OCI-LY3 (cell line): Measurements from ENCODE around the gene SBK1.

Source experiments
- H2AFZ ChIP-seq: fragments of 200-600, 300-600 bp; shearing (Covaris generic); 2 replicates; pipeline ENCODE4 v1.6.0; 2014; ENCODE audit warnings: antibody characterized with exemption, low read depth, low read length
- H3K27ac ChIP-seq: fragments of 200-600, 300-600 bp; sonication (generic); 2 replicates; pipeline ENCODE4 v1.5.1; 2014; ENCODE audit warnings: mild to moderate bottlenecking, low read length, moderate library complexity, mixed read lengths
- H3K27me3 ChIP-seq: fragments of 200-600, 300-600 bp; sonication (generic); 2 replicates; pipeline ENCODE4 v1.6.1; 2014; ENCODE audit warnings: low read depth, low read length, mixed read lengths
- H3K36me3 ChIP-seq: fragments of 200-600, 300-600 bp; sonication (generic); replicated peaks from 2 replicates; pipeline ENCODE3; 2014; ENCODE audit warnings: low read depth, low read length, mixed read lengths
- H3K4me1 ChIP-seq: fragments of 300-600, 200-600 bp; sonication (generic); 2 replicates; pipeline ENCODE4 v1.6.1; 2014; ENCODE audit warnings: low read length, mixed read lengths
- H3K4me2 ChIP-seq: fragments of 200-600, 300-600 bp; sonication (generic); 2 replicates; pipeline ENCODE4 v1.6.1; 2014; ENCODE audit warnings: low read length, mixed read lengths
- H3K4me3 ChIP-seq: fragments of 300-600, 200-600 bp; sonication (generic); 2 replicates; pipeline ENCODE4 v1.5.1; 2014; ENCODE audit warnings: antibody characterized with exemption, mild to moderate bottlenecking, low read length, moderate library complexity
- H3K79me2 ChIP-seq: fragments of 300-600, 200-600 bp; shearing (Covaris generic); 2 replicates; pipeline ENCODE4 v1.6.1; 2014; ENCODE audit warnings: mild to moderate bottlenecking, low read length, mixed read lengths
- H3K9ac ChIP-seq: fragments of 300-600, 200-600 bp; shearing (Covaris generic); 2 replicates; pipeline ENCODE4 v1.6.0; 2014; ENCODE audit warnings: mild to moderate bottlenecking, low read length, moderate library complexity
- H3K9me3 ChIP-seq: fragments of 200-600, 300-600 bp; shearing (Covaris generic); 2 replicates; pipeline ENCODE4 v1.6.1; 2014; ENCODE audit warnings: low read length, mixed read lengths; ENCODE audit not compliant: insufficient read depth
- H4K20me1 ChIP-seq: fragments of 200-600, 300-600 bp; sonication (generic); 2 replicates; pipeline ENCODE4 v1.6.1; 2016; ENCODE audit warnings: low read length, mixed read lengths; ENCODE audit not compliant: insufficient read depth
- EZH2phosphoT487 ChIP-seq: fragments of 200-600 bp; shearing (Covaris generic); IDR thresholded peaks from 2 replicates; pipeline ENCODE4 v1.6.1; 2018; ENCODE audit warnings: antibody characterized with exemption, mixed run types, low read depth
- TF ChIP-seq, protein P1 (sequence below): fragments of 200-600, 300-600 bp; sonication (generic); IDR thresholded peaks from 2 replicates; pipeline ENCODE4 v1.5.1; 2014; ENCODE audit warnings: antibody characterized with exemption, low read length, low read depth

The SBK1 gene

DNA sequence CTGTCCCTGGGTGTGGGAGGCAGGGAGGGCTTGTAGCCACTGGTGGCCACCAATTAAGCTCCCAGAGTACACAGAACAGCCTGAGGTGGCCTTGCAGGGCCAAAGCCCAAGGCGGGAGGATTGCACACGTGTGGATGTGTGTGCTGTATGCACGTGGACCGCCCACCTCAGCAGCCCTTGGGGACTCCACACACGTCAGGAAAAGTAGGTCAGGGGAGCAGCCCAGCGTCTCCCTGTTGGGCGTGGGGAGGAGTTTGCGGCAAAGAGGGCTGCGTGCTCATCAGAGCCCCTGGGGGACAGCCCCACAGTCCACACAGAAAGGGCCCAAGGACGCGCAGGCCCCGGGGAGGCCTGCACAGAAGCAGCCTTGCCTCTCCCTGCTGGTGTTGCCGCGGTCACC, 19.6 kb downstream of the SBK1 start:
- Histone ChIP-seq H4K20me1 (no peaks in the 10 kb centered on the region), H3K9me3 (no peaks in the 10 kb centered on the region), H3K79me2 (no peaks in the 10 kb centered on the region), H3K27me3 (no peaks in the 10 kb centered on the region), H3K4me3 (no peak overlapping the region), H3K27ac (no peak overlapping the region), H3K4me2 (no peak overlapping the region), H3K9ac (no peak overlapping the region), H3K4me1 (no peaks in the 10 kb centered on the region; the same call in 1 of the 2 replicates), H2AFZ (no peak overlapping the region), H3K36me3 (no peaks in the 10 kb centered on the region)
- no peak for TF ChIP-seq EZH2phosphoT487
- TF ChIP-seq, protein P1, sequence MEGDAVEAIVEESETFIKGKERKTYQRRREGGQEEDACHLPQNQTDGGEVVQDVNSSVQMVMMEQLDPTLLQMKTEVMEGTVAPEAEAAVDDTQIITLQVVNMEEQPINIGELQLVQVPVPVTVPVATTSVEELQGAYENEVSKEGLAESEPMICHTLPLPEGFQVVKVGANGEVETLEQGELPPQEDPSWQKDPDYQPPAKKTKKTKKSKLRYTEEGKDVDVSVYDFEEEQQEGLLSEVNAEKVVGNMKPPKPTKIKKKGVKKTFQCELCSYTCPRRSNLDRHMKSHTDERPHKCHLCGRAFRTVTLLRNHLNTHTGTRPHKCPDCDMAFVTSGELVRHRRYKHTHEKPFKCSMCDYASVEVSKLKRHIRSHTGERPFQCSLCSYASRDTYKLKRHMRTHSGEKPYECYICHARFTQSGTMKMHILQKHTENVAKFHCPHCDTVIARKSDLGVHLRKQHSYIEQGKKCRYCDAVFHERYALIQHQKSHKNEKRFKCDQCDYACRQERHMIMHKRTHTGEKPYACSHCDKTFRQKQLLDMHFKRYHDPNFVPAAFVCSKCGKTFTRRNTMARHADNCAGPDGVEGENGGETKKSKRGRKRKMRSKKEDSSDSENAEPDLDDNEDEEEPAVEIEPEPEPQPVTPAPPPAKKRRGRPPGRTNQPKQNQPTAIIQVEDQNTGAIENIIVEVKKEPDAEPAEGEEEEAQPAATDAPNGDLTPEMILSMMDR = no peak

DNA sequence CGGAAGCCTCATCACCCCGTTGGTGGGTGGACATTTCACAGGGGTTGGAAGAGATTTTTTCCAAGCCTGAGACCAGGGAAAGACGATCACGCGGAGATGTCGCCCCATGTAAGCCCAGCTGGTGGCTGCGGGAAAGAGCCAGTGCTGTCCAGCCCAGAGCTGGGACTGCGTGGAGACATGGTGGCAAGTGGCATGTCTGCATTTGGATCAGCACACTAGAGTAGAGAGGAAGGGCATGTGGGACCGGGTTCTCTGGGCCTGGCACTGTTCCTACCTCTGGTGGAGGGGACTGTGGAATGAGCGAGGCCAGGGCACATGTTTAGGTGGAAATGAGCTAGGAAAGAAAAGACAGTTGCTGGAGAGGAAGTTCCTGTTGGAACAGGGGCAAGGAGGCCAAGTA, 20.0 kb downstream of the SBK1 start:
- H3K36me3 ChIP-seq = no peaks in the 10 kb centered on the region

GRCh38 chr16:28313587-28313986, 21.3 kb downstream of the SBK1 start:
- no peaks in the 10 kb centered on the region for H3K27me3 ChIP-seq
- no peaks in the 10 kb centered on the region for H3K36me3 ChIP-seq
- no peaks in the 10 kb centered on the region; the same call in 1 of the 2 replicates for H3K4me1 ChIP-seq
- H3K9me3 ChIP-seq = no peaks in the 10 kb centered on the region
- no peak overlapping the region for H2AFZ ChIP-seq
- no peaks in the 10 kb centered on the region for H3K79me2 ChIP-seq
- no peak overlapping the region for H3K9ac ChIP-seq
- H3K27ac ChIP-seq = no peak overlapping the region
- no peaks in the 10 kb centered on the region for H4K20me1 ChIP-seq
- no peak overlapping the region for H3K4me2 ChIP-seq
- TF ChIP-seq, protein P1 = no peak
- no peak for TF ChIP-seq EZH2phosphoT487
- no peak overlapping the region for H3K4me3 ChIP-seq

More for the DNA sequence above, 20.0 kb downstream of the SBK1 start:
- Histone ChIP-seq H3K79me2 (no peaks in the 10 kb centered on the region), H3K9me3 (no peaks in the 10 kb centered on the region), H4K20me1 (no peaks in the 10 kb centered on the region), H3K4me1 (no peaks in the 10 kb centered on the region; the same call in 1 of the 2 replicates), H3K4me2 (no peak overlapping the region), H3K27me3 (no peaks in the 10 kb centered on the region), H3K27ac (no peak overlapping the region), H3K4me3 (no peak overlapping the region), H3K9ac (no peak overlapping the region), H2AFZ (no peak overlapping the region)
- TF ChIP-seq, protein P1 = no peak

DNA sequence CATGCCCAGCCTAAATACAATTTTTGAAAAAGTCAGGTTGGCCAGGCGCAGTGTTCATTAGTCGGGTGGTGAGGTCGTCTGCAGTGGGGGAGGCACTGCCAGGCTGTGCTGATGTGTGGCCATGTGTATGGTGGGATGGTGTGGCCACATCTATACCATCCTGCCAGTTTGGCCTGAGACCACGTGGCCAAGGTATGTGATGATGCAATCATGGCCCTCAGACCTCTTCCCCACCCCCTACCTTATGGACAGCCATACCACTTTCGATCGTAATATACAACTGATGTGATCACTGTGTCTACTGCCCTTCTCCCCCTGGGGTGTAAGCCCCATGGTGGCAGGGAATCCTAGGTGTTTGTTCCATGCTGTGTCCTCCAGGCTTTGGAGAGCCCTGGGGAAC, 23.7 kb downstream of the SBK1 start:
- TF ChIP-seq, protein P1 = no peak
- no peak for TF ChIP-seq EZH2phosphoT487
- no peak overlapping the region for H3K27ac ChIP-seq
- no peaks in the 10 kb centered on the region for H3K36me3 ChIP-seq
- no peaks in the 10 kb centered on the region for H3K79me2 ChIP-seq
- H3K4me2 ChIP-seq = no peak overlapping the region
- H3K9ac ChIP-seq = no peak overlapping the region
- H2AFZ ChIP-seq = no peak overlapping the region
- no peaks in the 10 kb centered on the region for H3K27me3 ChIP-seq
- H3K9me3 ChIP-seq = no peaks in the 10 kb centered on the region
- no peak overlapping the region for H3K4me3 ChIP-seq
- H4K20me1 ChIP-seq = no peaks in the 10 kb centered on the region
- no peaks in the 10 kb centered on the region; the same call in 1 of the 2 replicates for H3K4me1 ChIP-seq
